RPMI7951 (cell line): ENCODE data around the gene CLDN2. TPM values are rescaled to one million over a fixed set of nuclear protein-coding genes. Genes with fewer than 3 reads are reported as not detected.

ENCODE experiments used
- DNase-seq: peaks from one replicate; pipeline ENCODE4 v3.0.0-alpha.2; 2012; ENCODE audit warnings: low read depth
- total RNA-seq: library from RNA; depleted of rRNA; stranded (reverse); fragments of >200 nt; shearing (Covaris generic); gene quantifications from 2 replicates; pipeline ENCODE4 v1.2.3, GENCODE V29; 2014

CLDN2 gene
- total RNA-seq, 1 experiment from 2014 or later: not detected

GRCh38 chrX:106921637-106922036 is 1.4 kb downstream of the CLDN2 start:
- DNase-seq: no peak

- no peak for DNase-seq
Observed at GRCh38 chrX:106927023-106927422, 6.8 kb downstream of the CLDN2 start.

- DNase-seq: no peak
Observed at GRCh38 chrX:106927700-106928099, 7.5 kb downstream of the CLDN2 start.

- no peak for DNase-seq
Observed at GRCh38 chrX:106928227-106928626, 8.0 kb downstream of the CLDN2 start.

GRCh38 chrX:106931831-106932491 is 11.8 kb downstream of the CLDN2 start:
- DNase-seq: no peak

GRCh38 chrX:106932492-106932923 is 12.3 kb downstream of the CLDN2 start:
- peak; percentile 38 for DNase-seq

GRCh38 chrX:106932960-106933537 is 12.8 kb downstream of the CLDN2 start:
- DNase-seq: no peak

- peak; percentile 11 for DNase-seq
Observed at GRCh38 chrX:106933538-106933961, 13.3 kb downstream of the CLDN2 start.

- DNase-seq: no peak
Observed at GRCh38 chrX:106935175-106935574, 15.0 kb downstream of the CLDN2 start.

- no peak for DNase-seq
Observed at GRCh38 chrX:106936246-106936645, 16.0 kb downstream of the CLDN2 start.

- no peak for DNase-seq
Observed at GRCh38 chrX:106939566-106939965, 19.4 kb downstream of the CLDN2 start.

- DNase-seq: no peak
Observed at GRCh38 chrX:106940068-106940467, 19.9 kb downstream of the CLDN2 start.

GRCh38 chrX:106946464-106946863 is 26.3 kb downstream of the CLDN2 start:
- DNase-seq: no peak

- DNase-seq: no peak
Observed at GRCh38 chrX:106948641-106949040, 28.4 kb downstream of the CLDN2 start.

GRCh38 chrX:106949366-106949765 is 29.2 kb downstream of the CLDN2 start:
- no peak for DNase-seq

GRCh38 chrX:106950381-106950780 is 30.2 kb downstream of the CLDN2 start:
- no peak for DNase-seq

- no peak for DNase-seq
Observed at GRCh38 chrX:106951230-106951629, 31.0 kb downstream of the CLDN2 start.

GRCh38 chrX:106952089-106952488 is 31.9 kb downstream of the CLDN2 start:
- DNase-seq: no peak

- no peak for DNase-seq
Observed at GRCh38 chrX:106952538-106952937, 32.3 kb downstream of the CLDN2 start.

- DNase-seq: peak; percentile 13
Observed at GRCh38 chrX:106952988-106953387, 32.8 kb downstream of the CLDN2 start.

GRCh38 chrX:106954041-106954440 is 33.8 kb downstream of the CLDN2 start:
- DNase-seq: no peak

- DNase-seq: no peak
Observed at GRCh38 chrX:106955004-106955772, 35.0 kb downstream of the CLDN2 start.

- no peak for DNase-seq
Observed at GRCh38 chrX:106957856-106958255, 37.7 kb downstream of the CLDN2 start.
